ENCODE data around the gene SLC6A1.

- TF ChIP-seq GATA2 (IDR thresholded peaks at IDR 0.05; ENCODE audit: low read depth, low read length) (no peak), GATA3 (IDR thresholded peaks at IDR 0.05; ENCODE audit: low read depth, low read length) (no peak)
Observed at GRCh38 chr3:11050666-11051323, 58.2 kb downstream of the SLC6A1 start.
